Neural progenitor cell (in vitro differentiated cells): Measurements from ENCODE around the gene ZMIZ1.

Source experiments
- CTCF ChIP-seq: fragments of 200-600 bp; sonication (generic); IDR thresholded peaks from 2 replicates; pipeline ENCODE4 v1.5.1; 2017; ENCODE audit warnings: antibody characterized with exemption, mild to moderate bottlenecking
- EZH2 ChIP-seq: fragments of 200-600 bp; sonication (generic); IDR thresholded peaks from 2 replicates; pipeline ENCODE4 v1.6.1; 2017; ENCODE audit warnings: antibody characterized with exemption, mild to moderate bottlenecking, moderate library complexity
- EZH2phosphoT487 ChIP-seq: fragments of 200-600 bp; sonication (generic); IDR thresholded peaks from 2 replicates; pipeline ENCODE4 v1.6.1; 2017; ENCODE audit warnings: antibody characterized with exemption

GRCh38 chr10:79286318-79286951 lies 217.7 kb downstream of the ZMIZ1 start:
- TF ChIP-seq EZH2phosphoT487 (no peak), CTCF (no peak), EZH2 (no peak)
